SK-N-SH (cell line): Measurements from ENCODE around the gene IARS2. TPM values are rescaled to one million over a fixed set of nuclear protein-coding genes. Genes with fewer than 3 reads are reported as not detected.

Source experiments
- CTCF ChIA-PET: fragments of 300-600, 350-600 bp; formaldehyde crosslinking; extraction: SDS; loops from one replicate; lab custom pipeline; 2021; lab: Yijun Ruan, JAX
- POLR2A ChIA-PET: fragments of 350-600 bp; sonication (Branson Sonifier 250); formaldehyde crosslinking; extraction: SDS; loops from one replicate; lab custom pipeline; 2020; ENCODE audit warnings: antibody characterized with exemption, inconsistent platforms; lab: Yijun Ruan, JAX
- DNase-seq: peaks from one replicate; pipeline ENCODE4 v3.0.0; 2012
- H2AFZ ChIP-seq: fragments of 200-600 bp; sonication (generic); 2 replicates; pipeline ENCODE4 v1.8.1; 2016; ENCODE audit warnings: antibody characterized with exemption, mild to moderate bottlenecking, low read depth
- H3F3A ChIP-seq: fragments of 200-600 bp; sonication (generic); replicated peaks from 2 replicates; pipeline ENCODE3; 2016; ENCODE audit warnings: antibody characterized with exemption, mild to moderate bottlenecking; ENCODE audit not compliant: insufficient read depth
- H3K27ac ChIP-seq, 2 experiments: fragments of 200-500 bp in 1 of 2; fragments of 200-600 bp in 1 of 2; sonication (Bioruptor generic) in 1 of 2; sonication (generic), shearing (Covaris generic) in 1 of 2; 2 replicates each; pipeline versions ENCODE4 v1.5.1 to v1.6.1; 2014 to 2016; ENCODE audit warnings: low read depth in 2 of 2, inconsistent platforms in 1 of 2, low read length in 1 of 2, mild to moderate bottlenecking in 1 of 2, mixed read lengths in 1 of 2
- H3K27me3 ChIP-seq: fragments of 200-600 bp; sonication (generic), shearing (Covaris generic); 2 replicates; pipeline ENCODE4 v1.6.1; 2016; ENCODE audit warnings: mixed run types; ENCODE audit not compliant: insufficient read depth
- H3K36me3 ChIP-seq, 2 experiments: fragments of 200-500 bp in 1 of 2; fragments of 200-600 bp in 1 of 2; sonication (Bioruptor generic) in 1 of 2; sonication (generic) in 1 of 2; replicated peaks in 1 of 2; 2 replicates each; pipeline versions ENCODE3 to v1.5.1; 2014 to 2016; ENCODE audit warnings: low read length in 1 of 2, mild to moderate bottlenecking in 1 of 2; ENCODE audit not compliant: insufficient read depth in 2 of 2, control insufficient read depth in 1 of 2
- H3K4me1 ChIP-seq, 2 experiments: fragments of 200-500 bp in 1 of 2; fragments of 200-600 bp in 1 of 2; sonication (Bioruptor generic) in 1 of 2; sonication (generic), shearing (Covaris generic) in 1 of 2; 2 replicates each; pipeline versions ENCODE4 v1.5.1 to v1.6.1; 2014 to 2016; ENCODE audit warnings: low read depth in 1 of 2, low read length in 1 of 2, mixed run types in 1 of 2; ENCODE audit not compliant: insufficient read depth in 2 of 2, control insufficient read depth in 1 of 2
- H3K4me2 ChIP-seq: fragments of 200-600 bp; sonication (generic), shearing (Covaris generic); 2 replicates; pipeline ENCODE4 v1.6.1; 2017; ENCODE audit warnings: mixed run types
- H3K4me3 ChIP-seq, 2 experiments: fragments of 200-500 bp in 1 of 2; fragments of 200-600 bp in 1 of 2; sonication (Bioruptor generic) in 1 of 2; sonication (generic), shearing (Covaris generic) in 1 of 2; 2 replicates each; pipeline versions ENCODE4 v1.5.1 to v1.8.1; 2014 to 2016; ENCODE audit warnings: low read depth in 2 of 2, inconsistent platforms in 1 of 2, low read length in 1 of 2, mild to moderate bottlenecking in 1 of 2, mixed read lengths in 1 of 2, moderate library complexity in 1 of 2
- H3K79me2 ChIP-seq: fragments of 200-600 bp; sonication (generic); 2 replicates; pipeline ENCODE4 v1.8.1; 2017; ENCODE audit warnings: mild to moderate bottlenecking; ENCODE audit not compliant: insufficient read depth
- H3K9ac ChIP-seq: fragments of 200-600 bp; sonication (generic); 2 replicates; pipeline ENCODE4 v1.6.1; 2017; ENCODE audit warnings: mixed run types
- H3K9me2 ChIP-seq: fragments of 200-600 bp; sonication (generic); 2 replicates; pipeline ENCODE4 v1.6.1; 2017; ENCODE audit warnings: mixed run types
- H3K9me3 ChIP-seq: fragments of 200-600 bp; sonication (generic); 2 replicates; pipeline ENCODE4 v1.6.1; 2017; ENCODE audit warnings: mixed run types, mild to moderate bottlenecking, moderate library complexity
- H4K20me1 ChIP-seq: fragments of 200-600 bp; sonication (generic); 2 replicates; pipeline ENCODE4 v1.6.1; 2017; ENCODE audit warnings: mild to moderate bottlenecking, mixed run types; ENCODE audit not compliant: insufficient read depth
- FOXJ3 ChIP-seq: sonication (generic); formaldehyde crosslinking; IDR thresholded peaks from 2 replicates; pipeline ENCODE4 v1.5.1; 2020; ENCODE audit warnings: mild to moderate bottlenecking, missing genetic modification reagents
- FOXM1 ChIP-seq: IDR thresholded peaks from 2 replicates; pipeline ENCODE4 v1.4.0; 2012; ENCODE audit warnings: low read depth, mild to moderate bottlenecking
- GABPA ChIP-seq: IDR thresholded peaks from 2 replicates; pipeline ENCODE4 v1.4.0; 2012; ENCODE audit warnings: low read depth, mild to moderate bottlenecking
- MAX ChIP-seq: IDR thresholded peaks from 2 replicates; pipeline ENCODE4 v1.4.0; 2012; ENCODE audit warnings: low read depth
- MEF2A ChIP-seq: IDR thresholded peaks from 2 replicates; pipeline ENCODE4 v1.4.0; 2012; ENCODE audit warnings: low read depth, borderline replicate concordance
- MXI1 ChIP-seq: IDR thresholded peaks from 2 replicates; pipeline ENCODE4 v1.6.1; 2012; ENCODE audit warnings: mild to moderate bottlenecking, low read depth, low read length, improper control_type of control experiment
- NFIC ChIP-seq: IDR thresholded peaks from 2 replicates; pipeline ENCODE4 v1.4.0; 2012; ENCODE audit warnings: borderline replicate concordance
- POLR2AphosphoS5 ChIP-seq: IDR thresholded peaks from 2 replicates; pipeline ENCODE4 v1.6.1; 2012; ENCODE audit warnings: low read depth, low read length
- RAD21 ChIP-seq: IDR thresholded peaks from 2 replicates; pipeline ENCODE4 v1.6.1; 2012; ENCODE audit warnings: mild to moderate bottlenecking, low read length
- REST ChIP-seq: IDR thresholded peaks from 2 replicates; pipeline ENCODE4 v1.6.1; 2012; ENCODE audit warnings: mild to moderate bottlenecking, low read depth, low read length, moderate library complexity
- RFX5 ChIP-seq: IDR thresholded peaks from 2 replicates; pipeline ENCODE4 v1.6.1; 2012; ENCODE audit warnings: mild to moderate bottlenecking, improper control_type of control experiment, low read length
- SIN3A ChIP-seq: IDR thresholded peaks from 2 replicates; pipeline ENCODE4 v1.6.1; 2012; ENCODE audit warnings: low read depth, mild to moderate bottlenecking, low read length, moderate library complexity, borderline replicate concordance
- TAF1 ChIP-seq: IDR thresholded peaks from 2 replicates; pipeline ENCODE4 v1.6.1; 2012; ENCODE audit warnings: low read depth, mild to moderate bottlenecking, low read length, moderate library complexity, borderline replicate concordance
- TCF12 ChIP-seq: IDR thresholded peaks from 2 replicates; pipeline ENCODE4 v1.4.0; 2012
- TEAD4 ChIP-seq: IDR thresholded peaks from 2 replicates; pipeline ENCODE4 v1.4.0; 2012; ENCODE audit warnings: mild to moderate bottlenecking, borderline replicate concordance; ENCODE audit not compliant: insufficient read depth
- USF1 ChIP-seq: IDR thresholded peaks from 2 replicates; pipeline ENCODE4 v1.4.0; 2012; ENCODE audit warnings: low read depth, borderline replicate concordance
- USF2 ChIP-seq: fragments of 150-350 bp; IDR thresholded peaks from 2 replicates; pipeline ENCODE4 v1.6.1; 2017; ENCODE audit warnings: antibody characterized with exemption, low read length, low read depth, borderline replicate concordance
- YY1 ChIP-seq: IDR thresholded peaks from 2 replicates; pipeline ENCODE4 v1.4.0; 2012; ENCODE audit warnings: low read depth, mild to moderate bottlenecking
- WGBS: methylation state at CpG from one replicate; pipeline ENCODE4 v1.1.6; 2017; ENCODE audit warnings: low lambda C conversion rate; 5-methylcytosine and 5-hydroxymethylcytosine counted together
- polyA plus RNA-seq, 3 experiments: library from polyadenylated mRNA; depleted of rRNA; stranded (reverse); fragments of >200 nt; gene quantifications; 2 replicates each; pipeline ENCODE4 v1.2.3, GENCODE V29; 2012

IARS2 gene
- polyA plus RNA-seq, 1 of the 3 experiments (the other 2 are of a cell fraction) = 25.7 TPM

- Histone ChIP-seq H3K9ac (peak overlapping the region; percentile 78), H4K20me1 (peaks cover 3% of the 10 kb centered on the region; the same call in 1 of the 2 replicates), H3K4me3 (peak overlapping the region; percentile 75 to 95), H3K4me1 (peaks cover 2 to 15% of the 10 kb centered on the region in 2 experiments; a peak in 2 of 4 replicates), H3K27ac (peak overlapping the region; percentile 73 to 81), H3K79me2 (peaks cover 56% of the 10 kb centered on the region), H3K27me3 (no peaks in the 10 kb centered on the region), H3K9me3 (no peaks in the 10 kb centered on the region), H2AFZ (peak overlapping the region; percentile 88), H3K36me3 (peaks cover 0 to 12% of the 10 kb centered on the region in 2 experiments), H3K4me2 (peak overlapping the region; percentile 86), H3F3A (peaks cover 23% of the 10 kb centered on the region), H3K9me2 (no peaks in the 10 kb centered on the region)
- WGBS = 9% methylated on average over 17 of the region's 17 CpGs
- TF ChIP-seq NFIC = no peak
- 0 out of 2 replicates have a peak, but pooled peaks have one; percentile 19 for TF ChIP-seq MAX
- ChIA-PET CTCF (interaction anchor here (0.7 to 1.1 kb wide), 2 partner anchors 9 to 13 kb away, joined by 3 to 5 read pairs; no protein-coding TSS in a partner anchor), POLR2A (no interaction called here)
- DNase-seq = peak; percentile 22
Measured at GRCh38 chr1:220045356-220046051, 48.4 kb upstream of the IARS2 start.

- ChIA-PET POLR2A (interaction anchor here (0.6 kb wide), 1 partner anchor 1829 kb away, joined by 3 read pairs; no protein-coding TSS in a partner anchor), CTCF (interaction anchor here (0.7 to 1.1 kb wide), 2 partner anchors 10 to 12 kb away, joined by 3 to 5 read pairs; no protein-coding TSS in a partner anchor)
- TF ChIP-seq POLR2AphosphoS5 (peak; percentile 91), SIN3A (peak; percentile 75), FOXJ3 (CRISPR knock-in tag) (no peak), TAF1 (peak; percentile 87), USF2 (no peak), FOXM1 (no peak), YY1 (peak; percentile 72; the same call in 1 of the 2 replicates), USF1 (no peak), MEF2A (no peak), TEAD4 (no peak), GABPA (peak; percentile 29; the same call in 1 of the 2 replicates), RFX5 (no peak), RAD21 (no peak), MAX (peak; percentile 87), REST (0 out of 2 replicates have a peak, but pooled peaks have one; percentile 29), NFIC (peak; percentile 32; the same call in 1 of the 2 replicates), MXI1 (peak; percentile 96), TCF12 (no peak)
Measured at GRCh38 chr1:220046052-220046930, 47.6 kb upstream of the IARS2 start, which contains the start of gene EPRS1. Gene EPRS1 (minus strand): TSS chr1:220046505. CDS start chr1:220046388, 117 bp downstream.

More at GRCh38 chr1:220046052-220046930, 47.6 kb upstream of the IARS2 start, which contains the start of gene EPRS1:
- peaks cover 2 to 15% of the 10 kb centered on the region in 2 experiments; a peak in 2 of 4 replicates for H3K4me1 ChIP-seq
- peaks cover 48% of the 10 kb centered on the region for H3K79me2 ChIP-seq
- H3F3A ChIP-seq = peaks cover 23% of the 10 kb centered on the region
- H4K20me1 ChIP-seq = peaks cover 3% of the 10 kb centered on the region; the same call in 1 of the 2 replicates
- H3K9me2 ChIP-seq = no peaks in the 10 kb centered on the region
- peak within 1 kb of the TSS; percentile 78 for H3K9ac ChIP-seq
- peaks cover 0 to 12% of the 10 kb centered on the region in 2 experiments for H3K36me3 ChIP-seq
- peak within 1 kb of the TSS; percentile 81 to 85 for H3K27ac ChIP-seq
- no peaks in the 10 kb centered on the region for H3K9me3 ChIP-seq
- H2AFZ ChIP-seq = peak within 1 kb of the TSS; percentile 100
- H3K4me3 ChIP-seq = peak within 1 kb of the TSS; percentile 75 to 95
- H3K27me3 ChIP-seq = no peaks in the 10 kb centered on the region
- peak; percentile 92 for DNase-seq
- H3K4me2 ChIP-seq = peak within 1 kb of the TSS; percentile 86
- WGBS = 1% methylated on average over 43 of the region's 71 CpGs
